ENCODE results near the gene NTM. TPM values are rescaled to one million over a fixed set of nuclear protein-coding genes. Genes with fewer than 3 reads are reported as not detected.

The NTM gene
- total and polyA plus RNA-seq, 2 donors (not counting 3 experiments of a cell fraction or from before 2014, with no cell fraction given): 1.00 to 1.1 TPM

DNA sequence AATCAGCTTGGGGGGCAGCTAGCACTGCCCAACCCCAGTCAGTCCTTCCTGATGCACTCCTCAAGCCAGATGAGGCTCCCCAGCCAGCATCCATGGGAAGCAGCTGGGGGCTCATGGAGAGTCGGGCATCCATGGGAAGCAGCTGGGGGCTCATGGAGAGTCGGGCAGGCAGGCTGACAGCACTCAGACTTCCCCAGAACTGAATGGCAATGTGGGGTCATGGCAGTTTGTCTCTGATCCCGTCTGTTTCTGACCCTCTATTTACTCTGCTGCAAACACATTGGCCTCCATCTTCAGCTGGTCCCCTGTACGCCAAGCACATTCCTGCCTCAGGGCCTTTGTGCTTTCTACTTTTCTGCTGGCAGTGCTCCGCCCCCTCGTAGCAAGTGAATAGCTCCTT, 314.8 kb downstream of the NTM start:
- no peaks in the 10 kb centered on the region for H3K9me1 ChIP-seq (replicated peaks; ENCODE audit: control insufficient read depth, extremely low read depth, insufficient read depth, low read length)
- H3K9ac ChIP-seq (replicated peaks; ENCODE audit: extremely low read depth, insufficient read depth, low read length): no peak overlapping the region
- no peaks in the 10 kb centered on the region for H3K79me2 ChIP-seq (ENCODE audit: control insufficient read depth, insufficient read depth, low read length)
- TF ChIP-seq EZH2 (IDR thresholded peaks at IDR 0.05; ENCODE audit: borderline replicate concordance, low read depth, low read length, severe bottlenecking): no peak
- TF ChIP-seq FOS (IDR thresholded peaks at IDR 0.05; ENCODE audit: borderline replicate concordance, insufficient read depth, low read length): no peak
- no peak for TF ChIP-seq POLR2A (IDR thresholded peaks at IDR 0.05; ENCODE audit: low read depth, low read length)
- H3K4me2 ChIP-seq (ENCODE audit: insufficient read depth, low read length): no peak overlapping the region
- no peaks in the 10 kb centered on the region for H3K9me3 ChIP-seq (replicated peaks; ENCODE audit: control insufficient read depth, insufficient read depth, low read length)
- no peak overlapping the region for H2AFZ ChIP-seq (ENCODE audit: low read depth, low read length)
- no peaks in the 10 kb centered on the region for H4K20me1 ChIP-seq (replicated peaks; ENCODE audit: control insufficient read depth, extremely low read depth, insufficient read depth, low read length)
- intact Hi-C loops (cut with micrococcal nuclease): no loop called here
- ChIA-PET CTCF (interaction anchor here (1.6 to 3.3 kb wide), 6 partner anchors 9 to 1256 kb away, joined by 3 to 24 read pairs (median 8); no protein-coding TSS in a partner anchor), POLR2A (no interaction called here)
- dilution Hi-C loops (cut with MboI; ENCODE audit: extremely low pct_ligation_motif_present, low sequenced_read_pairs): no loop called here
- H3K27ac ChIP-seq (ENCODE audit: insufficient read depth, low read depth, low read length): no peak overlapping the region
- FAIRE-seq (no peak), DNase-seq (ENCODE audit: low read depth, low spot score) (no peak)
- no peaks in the 10 kb centered on the region for H3K36me3 ChIP-seq (ENCODE audit: control insufficient read depth in 2 of 2, extremely low read depth in 1 of 2, insufficient read depth in 2 of 2, low read length in 2 of 2)
- no peaks in the 10 kb centered on the region for H3K4me1 ChIP-seq (ENCODE audit: control insufficient read depth, extremely low read depth, insufficient read depth, low read length)
- H3K27me3 ChIP-seq (ENCODE audit: control insufficient read depth in 2 of 2, insufficient read depth in 2 of 2, low read length in 2 of 2): no peaks in the 10 kb centered on the region
- H3K4me3 ChIP-seq (replicated peaks in 1 of 3; ENCODE audit: insufficient read depth in 1 of 3, low read depth in 1 of 3, low read length in 3 of 3): no peak overlapping the region
- no TSS peak for BruUV-seq (replicated peaks)

GRCh38 chr11:131685906-131686305, 315.5 kb downstream of the NTM start:
- H3K79me2 ChIP-seq (ENCODE audit: control insufficient read depth, insufficient read depth, low read length): no peaks in the 10 kb centered on the region
- H4K20me1 ChIP-seq (replicated peaks; ENCODE audit: control insufficient read depth, extremely low read depth, insufficient read depth, low read length): no peaks in the 10 kb centered on the region
- H3K27ac ChIP-seq (ENCODE audit: insufficient read depth, low read depth, low read length): no peak overlapping the region
- H3K36me3 ChIP-seq (ENCODE audit: control insufficient read depth in 2 of 2, extremely low read depth in 1 of 2, insufficient read depth in 2 of 2, low read length in 2 of 2): no peaks in the 10 kb centered on the region
- dilution Hi-C loops (cut with MboI; ENCODE audit: extremely low pct_ligation_motif_present, low sequenced_read_pairs) (no loop called here), intact Hi-C loops (cut with micrococcal nuclease) (no loop called here)
- no peaks in the 10 kb centered on the region for H3K9me3 ChIP-seq (replicated peaks; ENCODE audit: control insufficient read depth, insufficient read depth, low read length)
- H3K9me1 ChIP-seq (replicated peaks; ENCODE audit: control insufficient read depth, extremely low read depth, insufficient read depth, low read length): no peaks in the 10 kb centered on the region
- no peak for DNase-seq (ENCODE audit: low read depth, low spot score)
- POLR2A ChIA-PET: no interaction called here
- CTCF ChIA-PET: interaction anchor here (0.7 to 3.2 kb wide), 7 partner anchors 9 to 1255 kb away, joined by 3 to 11 read pairs (median 6); no protein-coding TSS in a partner anchor
- no peak for TF ChIP-seq POLR2AphosphoS5 (IDR thresholded peaks at IDR 0.05; ENCODE audit: insufficient read depth, low read depth, low read length)
- TF ChIP-seq EZH2 (IDR thresholded peaks at IDR 0.05; ENCODE audit: borderline replicate concordance, low read depth, low read length, severe bottlenecking): no peak
- no peak for TF ChIP-seq CTCF (IDR thresholded peaks at IDR 0.05; ENCODE audit: extremely low read depth in 1 of 2, insufficient read depth in 1 of 2, low read depth in 1 of 2, low read length in 2 of 2)
- no peak for TF ChIP-seq MYC (IDR thresholded peaks at IDR 0.05; ENCODE audit: low read depth, low read length)
- no peak for TF ChIP-seq JUN (IDR thresholded peaks at IDR 0.05; ENCODE audit: borderline replicate concordance, insufficient read depth, insufficient read length, low read depth)
- no peak for TF ChIP-seq POLR2A (IDR thresholded peaks at IDR 0.05; ENCODE audit: low read depth, low read length)
- TF ChIP-seq GATA2 (IDR thresholded peaks at IDR 0.05; ENCODE audit: insufficient read depth, insufficient read length, low read depth, low read length): no peak
- TF ChIP-seq, protein P1, sequence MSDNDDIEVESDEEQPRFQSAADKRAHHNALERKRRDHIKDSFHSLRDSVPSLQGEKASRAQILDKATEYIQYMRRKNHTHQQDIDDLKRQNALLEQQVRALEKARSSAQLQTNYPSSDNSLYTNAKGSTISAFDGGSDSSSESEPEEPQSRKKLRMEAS (IDR thresholded peaks at IDR 0.05; ENCODE audit: insufficient read depth, insufficient read length): no peak
- no peak for TF ChIP-seq FOS (IDR thresholded peaks at IDR 0.05; ENCODE audit: borderline replicate concordance, insufficient read depth, low read length)
- H3K9ac ChIP-seq (replicated peaks; ENCODE audit: extremely low read depth, insufficient read depth, low read length): no peak overlapping the region
- H3K27me3 ChIP-seq (ENCODE audit: control insufficient read depth in 2 of 2, insufficient read depth in 2 of 2, low read length in 2 of 2): no peaks in the 10 kb centered on the region
- BruUV-seq (replicated peaks): no TSS peak
- no peak overlapping the region for H3K4me3 ChIP-seq (replicated peaks in 1 of 3; ENCODE audit: insufficient read depth in 1 of 3, low read depth in 1 of 3, low read length in 3 of 3)
- no peaks in the 10 kb centered on the region for H3K4me1 ChIP-seq (ENCODE audit: control insufficient read depth, extremely low read depth, insufficient read depth, low read length)
- H3K4me2 ChIP-seq (ENCODE audit: insufficient read depth, low read length): no peak overlapping the region
- H2AFZ ChIP-seq (ENCODE audit: low read depth, low read length): no peak overlapping the region
- FAIRE-seq: no peak

All from endothelial cell of umbilical vein (primary cell).